GM23338 (cell line): Measurements from ENCODE around the gene ASAP2. TPM values are rescaled to one million over a fixed set of nuclear protein-coding genes. Genes with fewer than 3 reads are reported as not detected.

Experiments used
- ATAC-seq: fragments of 200-7000 bp; cut with Tn5 transposase; 3 replicates; pipeline ENCODE4 v1.9.1; 2020
- DNase-seq: peaks from one replicate; pipeline ENCODE4 v3.0.0-alpha.2; 2015; ENCODE audit warnings: low spot score
- H2AFZ ChIP-seq: fragments of 200-600 bp; sonication (generic); 2 replicates; pipeline ENCODE4 v1.8.0; 2016; ENCODE audit warnings: antibody characterized with exemption, mild to moderate bottlenecking, moderate library complexity
- H3F3A ChIP-seq: fragments of 200-600 bp; sonication (generic); replicated peaks from 2 replicates; pipeline ENCODE4 v1.8.0; 2017; ENCODE audit warnings: antibody characterized with exemption, mixed run types, low read depth
- H3K27ac ChIP-seq: fragments of 200-600 bp; sonication (generic); 2 replicates; pipeline ENCODE4 v1.6.1; 2016; ENCODE audit warnings: low read depth
- H3K27me3 ChIP-seq: fragments of 200-600 bp; sonication (generic); 2 replicates; pipeline ENCODE4 v1.8.0; 2016; ENCODE audit warnings: mild to moderate bottlenecking, mixed run types, moderate library complexity; ENCODE audit not compliant: insufficient read depth
- H3K36me3 ChIP-seq: fragments of 200-600 bp; sonication (generic); 2 replicates; pipeline ENCODE4 v1.8.0; 2016; ENCODE audit warnings: mild to moderate bottlenecking; ENCODE audit not compliant: insufficient read depth
- H3K4me1 ChIP-seq: fragments of 200-600 bp; sonication (generic); 2 replicates; pipeline ENCODE4 v1.8.0; 2016; ENCODE audit warnings: mild to moderate bottlenecking, moderate library complexity; ENCODE audit not compliant: insufficient read depth
- H3K4me2 ChIP-seq: fragments of 200-600 bp; sonication (generic); 2 replicates; pipeline ENCODE4 v1.7.1; 2017; ENCODE audit warnings: mixed run types
- H3K4me3 ChIP-seq: fragments of 200-600 bp; sonication (generic); 2 replicates; pipeline ENCODE4 v1.6.1; 2016; ENCODE audit warnings: mixed run types
- H3K79me2 ChIP-seq: fragments of 200-600 bp; sonication (generic); replicated peaks from 2 replicates; pipeline ENCODE4 v1.8.0; 2017; ENCODE audit warnings: mild to moderate bottlenecking; ENCODE audit not compliant: insufficient read depth
- H3K9me2 ChIP-seq: fragments of 200-600 bp; sonication (generic); 2 replicates; pipeline ENCODE4 v1.8.0; 2017; ENCODE audit not compliant: insufficient read depth
- H4K20me1 ChIP-seq: fragments of 200-600 bp; sonication (generic); replicated peaks from 2 replicates; pipeline ENCODE4 v1.8.0; 2017; ENCODE audit warnings: mild to moderate bottlenecking; ENCODE audit not compliant: insufficient read depth
- H3K27ac Mint-ChIP-seq: 2 replicates; pipeline ENCODE4 v1.8.0; 2020; ENCODE audit warnings: inconsistent platforms, mild to moderate bottlenecking, moderate library complexity, mixed read lengths
- H3K27me3 Mint-ChIP-seq: 3 replicates; pipeline ENCODE4 v1.8.0; 2022; ENCODE audit warnings: low read depth, mild to moderate bottlenecking, moderate library complexity, mixed read lengths, inconsistent platforms; ENCODE audit not compliant: insufficient read depth, poor library complexity
- H3K36me3 Mint-ChIP-seq: 3 replicates; pipeline ENCODE4 v1.8.0; 2021; ENCODE audit warnings: low read depth, mild to moderate bottlenecking, inconsistent platforms, moderate library complexity, mixed read lengths
- H3K4me1 Mint-ChIP-seq: 3 replicates; pipeline ENCODE4 v1.8.0; 2020; ENCODE audit warnings: mild to moderate bottlenecking, inconsistent platforms, mixed read lengths
- H3K4me3 Mint-ChIP-seq: 3 replicates; pipeline ENCODE4 v1.8.0; 2021; ENCODE audit warnings: moderate library complexity, mild to moderate bottlenecking, inconsistent platforms, mixed read lengths
- H3K9me3 Mint-ChIP-seq: 3 replicates; pipeline ENCODE4 v1.8.0; 2020; ENCODE audit warnings: moderate library complexity, mild to moderate bottlenecking, inconsistent platforms, mixed read lengths
- CREB1 ChIP-seq: fragments of 250-450 bp; sonication (Bioruptor Pico); IDR thresholded peaks from 2 replicates; pipeline ENCODE4 v1.5.0; 2020; ENCODE audit warnings: low read depth, mild to moderate bottlenecking, moderate library complexity
- CTCF ChIP-seq, 2 experiments: fragments of 200-600 bp in 1 of 2; sonication (generic) in 1 of 2; conservative IDR thresholded peaks; 2 replicates each; pipeline versions ENCODE4 v1.5.1 to v1.6.1; 2016 to 2017; ENCODE audit warnings: antibody characterized with exemption in 2 of 2, low read depth in 2 of 2, mild to moderate bottlenecking in 2 of 2, moderate library complexity in 1 of 2
- ETS1 ChIP-seq: IDR thresholded peaks from 2 replicates; pipeline ENCODE4 v1.6.1; 2016; ENCODE audit warnings: antibody characterized with exemption
- EZH2 ChIP-seq: fragments of 200-600 bp; sonication (generic); IDR thresholded peaks from one replicate; pipeline ENCODE4 v1.8.0; 2017; ENCODE audit warnings: antibody characterized with exemption, mild to moderate bottlenecking, low read depth; ENCODE audit not compliant: unreplicated experiment
- EZH2phosphoT487 ChIP-seq: fragments of 200-600 bp; sonication (generic); IDR thresholded peaks from one replicate; pipeline ENCODE4 v1.8.1; 2018; ENCODE audit warnings: antibody characterized with exemption; ENCODE audit not compliant: unreplicated experiment
- JUNB ChIP-seq: IDR thresholded peaks from one replicate; pipeline ENCODE4 v1.6.1; 2016; ENCODE audit warnings: antibody characterized with exemption; ENCODE audit not compliant: unreplicated experiment
- POLR2AphosphoS5 ChIP-seq: IDR thresholded peaks from 2 replicates; pipeline ENCODE4 v1.6.1; 2016; ENCODE audit warnings: antibody characterized with exemption, low read depth
- REST ChIP-seq: IDR thresholded peaks from one replicate; pipeline ENCODE4 v1.6.1; 2018; ENCODE audit warnings: antibody characterized with exemption; ENCODE audit not compliant: unreplicated experiment
- STAT1 ChIP-seq: IDR thresholded peaks from one replicate; pipeline ENCODE4 v1.6.1; 2016; ENCODE audit warnings: antibody characterized with exemption; ENCODE audit not compliant: unreplicated experiment
- ZNF331 ChIP-seq: fragments of 250-450 bp; sonication (Bioruptor Pico); IDR thresholded peaks from 2 replicates; pipeline ENCODE4 v1.5.0; 2020; ENCODE audit warnings: low read depth, mild to moderate bottlenecking, moderate library complexity
- ZNF462 ChIP-seq: fragments of 250-450 bp; sonication (Bioruptor Pico); IDR thresholded peaks from 2 replicates; pipeline ENCODE4 v1.5.0; 2020; ENCODE audit warnings: mild to moderate bottlenecking, moderate library complexity
- polyA plus RNA-seq: library from polyadenylated mRNA; unstranded; fragments of >200 nt; fragmentation: Nextera tagmentation; extraction: Ambion mirVana; gene quantifications from 2 replicates; pipeline ENCODE4 v1.2.1, GENCODE V29; 2016
- total RNA-seq: library from RNA; depleted of rRNA; stranded (reverse); fragments of >200 nt; shearing (Covaris generic); gene quantifications from 2 replicates; pipeline ENCODE4 v1.2.3, GENCODE V29; 2014

ASAP2 gene
- total and polyA plus RNA-seq, 2 experiments from 2014 or later = 2.6 to 15.6 TPM

- Mint-ChIP-seq H3K4me3 (no peak overlapping the region), H3K27ac (no peak overlapping the region), H3K36me3 (peaks cover 55% of the 10 kb centered on the region), H3K9me3 (no peaks in the 10 kb centered on the region), H3K4me1 (no peaks in the 10 kb centered on the region), H3K27me3 (no peaks in the 10 kb centered on the region)
- Histone ChIP-seq H3K27me3 (no peaks in the 10 kb centered on the region), H3K9me2 (no peaks in the 10 kb centered on the region), H4K20me1 (peaks cover 15% of the 10 kb centered on the region), H3K4me2 (no peak overlapping the region), H3K4me3 (no peak overlapping the region), H3K27ac (no peak overlapping the region), H3F3A (no peaks in the 10 kb centered on the region), H2AFZ (no peak overlapping the region), H3K36me3 (peaks cover 51% of the 10 kb centered on the region), H3K4me1 (no peaks in the 10 kb centered on the region), H3K79me2 (peaks cover 21% of the 10 kb centered on the region)
- TF ChIP-seq REST = no peak
- TF ChIP-seq STAT1 = no peak
- no peak for TF ChIP-seq EZH2phosphoT487
- TF ChIP-seq ZNF331 = no peak
- no peak for TF ChIP-seq EZH2
- no peak for TF ChIP-seq CREB1 (CRISPR knock-in tag)
- TF ChIP-seq ETS1 = no peak
- no peak for TF ChIP-seq JUNB
- no peak for TF ChIP-seq ZNF462 (CRISPR knock-in tag)
- TF ChIP-seq POLR2AphosphoS5 = no peak
- TF ChIP-seq CTCF (conservative IDR thresholded peaks at IDR 0.05; ENCODE audit: low read depth in 2 of 2) = no peak
- no peak for ATAC-seq
- DNase-seq = no peak
Measured at GRCh38 chr2:9430316-9431293, 224.0 kb downstream of the ASAP2 start.
